GM21423 (cell line): ENCODE measurements around the gene SLTM.
"Not testable (repeated sequence)": the region's sequence is repeated elsewhere in the genome, so short reads cannot be mapped to it uniquely, and the experiment has no call there.

ENCODE experiments used
- ATAC-seq: cut with Tn5 transposase; IDR thresholded peaks from one replicate; pipeline ENCODE4 v1.9.1; 2021; ENCODE audit warnings: mild to moderate bottlenecking, moderate library complexity; ENCODE audit not compliant: unreplicated experiment

SLTM gene

GRCh38 chr15:58933281-58934113 lies at the start of gene SLTM:
TSS of gene SLTM (minus strand) at chr15:58933679. CDS start at chr15:58933565, 114 bp downstream.
- ATAC-seq: peak; percentile 85

- ATAC-seq: no peak
These were observed 49.8 kb upstream of the SLTM start for GRCh38 chr15:58983261-58983660.

GRCh38 chr15:58981808-58982475 lies 48.5 kb upstream of the SLTM start:
- ATAC-seq: no peak

GRCh38 chr15:58980351-58980939 lies 47.0 kb upstream of the SLTM start:
- no peak for ATAC-seq

GRCh38 chr15:58977887-58978286 lies 44.4 kb upstream of the SLTM start:
- no peak for ATAC-seq

- no peak for ATAC-seq
These were observed 34.0 kb upstream of the SLTM start for GRCh38 chr15:58967479-58967878.

- no peak for ATAC-seq
These were observed 33.2 kb upstream of the SLTM start for GRCh38 chr15:58966698-58967097.

- ATAC-seq: no peak
These were observed 29.4 kb upstream of the SLTM start for GRCh38 chr15:58962662-58963565.

- no peak for ATAC-seq
These were observed 28.7 kb upstream of the SLTM start for GRCh38 chr15:58962136-58962535.

- no peak for ATAC-seq
These were observed 25.3 kb upstream of the SLTM start for GRCh38 chr15:58958811-58959210.

- peak; percentile 78 for ATAC-seq
These were observed 23.9 kb upstream of the SLTM start for GRCh38 chr15:58957101-58957973.

GRCh38 chr15:58952751-58953150 lies 19.3 kb upstream of the SLTM start:
- ATAC-seq: no peak

- no peak for ATAC-seq
These were observed 18.0 kb upstream of the SLTM start for GRCh38 chr15:58951388-58952007.

GRCh38 chr15:58947179-58947578 lies 13.7 kb upstream of the SLTM start:
- no peak for ATAC-seq

GRCh38 chr15:58934974-58935373 lies 1.5 kb upstream of the SLTM start:
- not testable (repeated sequence) for ATAC-seq

- ATAC-seq: no peak
These were observed 1.0 kb upstream of the SLTM start for GRCh38 chr15:58934521-58934920.

- ATAC-seq: no peak
These were observed 602 bp upstream of the SLTM start for GRCh38 chr15:58934114-58934447.

GRCh38 chr15:58932710-58933280 lies 684 bp downstream of the SLTM start:
- peak; percentile 36 for ATAC-seq

- ATAC-seq: no peak
These were observed 1.4 kb downstream of the SLTM start for GRCh38 chr15:58931987-58932588.
